ELF-1 (cell line): Measurements from ENCODE around the gene KRTAP10-11.
A peak's percentile ranks its signal among the peaks of the same experiment; 100 is the strongest.
"Not testable (repeated sequence)": the region's sequence is repeated elsewhere in the genome, so short reads cannot be mapped to it uniquely, and the experiment has no call there.

Experiments used
- DNase-seq: peaks from one replicate; pipeline ENCODE4 v3.0.0-alpha.2; 2016; ENCODE audit warnings: low read depth, low spot score

Gene KRTAP10-11

GRCh38 chr21:44646366-44647221 lies at the start of gene KRTAP10-11:
TSS of gene KRTAP10-11 (plus strand) at chr21:44646414. CDS start at chr21:44646459, 45 bp downstream.
- peak; percentile 34 for DNase-seq

DNA sequence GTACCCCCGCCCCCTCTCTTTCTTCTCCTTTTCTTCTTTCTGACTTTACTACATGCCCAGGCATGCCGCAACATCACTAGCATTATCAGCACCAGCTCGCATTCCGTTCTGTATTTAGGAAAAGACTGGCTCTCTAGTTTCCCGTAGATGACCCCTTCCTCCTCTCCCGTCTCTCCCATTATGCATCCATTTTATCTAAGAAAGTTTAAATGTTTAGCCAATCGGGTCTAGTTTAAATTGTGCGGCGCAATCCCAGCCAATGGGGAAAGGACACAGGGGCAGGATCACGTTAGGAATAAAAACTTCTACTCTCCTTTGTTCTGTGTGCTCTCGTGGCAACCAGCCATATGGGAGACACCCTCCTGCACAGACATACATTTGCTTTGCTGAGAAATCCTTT lies 48.2 kb upstream of the KRTAP10-11 start:
- DNase-seq: peak; percentile 74

DNA sequence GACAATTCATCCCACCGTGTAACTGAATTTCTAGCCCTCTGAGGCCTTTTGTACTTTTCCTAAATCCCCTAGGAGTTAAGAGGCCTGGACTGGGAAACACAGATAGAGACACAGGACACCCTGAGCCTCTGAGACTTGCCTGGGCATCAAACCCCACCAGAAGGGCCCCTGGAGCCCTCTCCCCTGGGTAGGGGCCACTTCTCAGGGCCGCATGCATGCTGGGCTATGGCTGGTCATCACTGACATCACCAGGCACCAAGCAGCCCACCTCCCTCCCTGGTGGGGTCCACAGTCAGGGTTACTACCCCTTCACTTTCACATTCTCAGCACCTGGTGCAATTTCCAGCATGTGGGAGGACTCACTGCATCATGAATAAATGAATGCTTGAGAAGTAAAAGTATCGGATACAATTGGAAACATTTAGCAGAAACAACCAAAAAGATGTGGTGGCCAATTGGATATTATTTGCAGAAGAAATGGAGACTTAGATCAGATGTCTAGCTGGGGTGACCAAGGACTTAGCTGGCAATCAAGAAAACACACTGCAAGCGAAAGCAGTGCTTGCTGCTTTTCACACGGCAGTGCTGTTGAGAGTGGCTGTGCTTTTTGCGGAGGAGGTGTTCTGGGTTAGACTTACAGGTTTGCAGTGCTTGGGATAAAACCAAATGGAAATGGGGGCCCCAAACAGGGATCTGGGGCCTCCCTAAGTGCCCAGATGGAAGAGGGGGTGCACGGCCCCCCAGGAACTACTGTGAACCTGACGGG lies 46.8 kb upstream of the KRTAP10-11 start:
- no peak for DNase-seq

DNA sequence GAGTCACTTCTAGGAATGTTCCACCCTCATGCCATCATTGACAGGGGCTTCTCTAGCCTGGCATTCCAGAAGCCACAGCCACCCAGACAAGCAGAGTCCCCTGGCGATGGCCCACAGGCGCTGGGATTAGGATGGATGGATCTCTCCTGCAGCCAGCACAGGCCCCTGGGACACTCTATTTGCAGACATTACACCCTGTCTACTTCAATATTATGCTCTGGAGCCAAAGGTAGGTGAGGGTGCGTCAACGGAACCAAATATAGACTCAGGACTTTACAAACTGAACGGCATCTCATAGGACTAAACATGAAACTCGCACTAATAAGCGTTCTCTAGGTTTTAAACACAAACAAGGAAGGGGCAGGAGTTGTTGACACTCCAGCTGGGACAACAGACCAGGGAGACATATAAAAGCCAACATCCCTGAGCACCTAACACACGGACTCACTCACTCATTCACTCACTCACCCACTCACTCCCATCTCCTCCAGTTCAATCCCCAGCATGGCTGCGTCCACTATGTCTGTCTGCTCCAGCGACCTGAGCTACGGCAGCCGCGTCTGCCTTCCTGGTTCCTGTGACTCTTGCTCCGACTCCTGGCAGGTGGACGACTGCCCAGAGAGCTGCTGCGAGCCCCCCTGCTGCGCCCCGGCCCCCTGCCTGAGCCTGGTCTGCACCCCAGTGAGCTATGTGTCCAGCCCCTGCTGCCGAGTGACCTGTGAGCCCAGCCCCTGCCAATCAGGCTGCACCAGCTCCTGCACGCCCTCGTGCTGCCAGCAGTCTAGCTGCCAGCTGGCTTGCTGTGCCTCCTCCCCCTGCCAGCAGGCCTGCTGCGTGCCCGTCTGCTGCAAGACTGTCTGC lies 45.9 kb upstream of the KRTAP10-11 start, which contains the start of gene KRTAP10-7:
KRTAP10-7 (plus strand) TSS at position 480 of the 861 bp plus-strand sequence; CDS start at position 505, 25 bp downstream.
- DNase-seq: not testable (repeated sequence)

GRCh38 chr21:44601091-44601490 lies 45.1 kb upstream of the KRTAP10-11 start:
- not testable (repeated sequence) for DNase-seq

- no peak for DNase-seq
These were observed 44.4 kb upstream of the KRTAP10-11 start for GRCh38 chr21:44601596-44602462.

DNA sequence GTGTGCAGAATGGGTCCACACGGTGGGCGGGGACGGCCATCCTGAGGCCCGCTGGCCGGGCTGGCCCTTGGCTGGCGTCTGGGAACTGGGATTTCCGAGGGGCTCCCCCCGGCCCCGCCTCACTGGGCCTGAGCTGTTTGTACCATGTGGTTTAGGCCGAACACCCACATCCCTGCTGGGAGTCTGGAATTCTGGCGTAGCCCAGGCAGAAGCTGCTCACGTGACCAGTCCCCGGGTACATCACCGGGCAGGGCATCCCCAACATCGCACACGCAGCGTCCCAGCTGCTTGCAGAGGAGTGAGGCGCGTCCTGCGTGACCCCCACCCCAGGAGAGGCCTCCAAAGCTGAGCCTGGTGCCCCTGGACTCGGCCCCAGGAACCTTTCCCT lies 43.8 kb upstream of the KRTAP10-11 start:
- DNase-seq: no peak

GRCh38 chr21:44603109-44603875 lies 42.9 kb upstream of the KRTAP10-11 start:
- no peak for DNase-seq

DNA sequence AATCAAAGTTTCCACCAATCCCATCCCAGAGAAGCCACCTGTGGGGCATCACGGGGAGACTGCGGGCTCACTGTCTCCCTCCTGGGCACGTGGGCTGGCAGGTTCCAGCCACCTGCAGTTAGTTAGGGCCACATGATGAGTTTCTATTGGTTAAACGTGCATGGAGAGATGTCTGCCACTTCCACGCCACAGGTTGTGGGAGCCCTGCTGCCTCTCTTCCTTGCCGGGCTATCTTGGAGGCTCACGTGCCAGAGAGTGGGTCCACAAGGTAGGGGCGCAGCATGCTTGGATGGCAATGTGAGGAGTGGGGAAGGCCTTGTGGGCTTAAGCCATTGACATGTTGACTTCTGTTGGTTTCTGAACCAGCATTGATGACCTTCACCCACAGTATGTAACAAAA lies 42.3 kb upstream of the KRTAP10-11 start:
- no peak for DNase-seq

DNA sequence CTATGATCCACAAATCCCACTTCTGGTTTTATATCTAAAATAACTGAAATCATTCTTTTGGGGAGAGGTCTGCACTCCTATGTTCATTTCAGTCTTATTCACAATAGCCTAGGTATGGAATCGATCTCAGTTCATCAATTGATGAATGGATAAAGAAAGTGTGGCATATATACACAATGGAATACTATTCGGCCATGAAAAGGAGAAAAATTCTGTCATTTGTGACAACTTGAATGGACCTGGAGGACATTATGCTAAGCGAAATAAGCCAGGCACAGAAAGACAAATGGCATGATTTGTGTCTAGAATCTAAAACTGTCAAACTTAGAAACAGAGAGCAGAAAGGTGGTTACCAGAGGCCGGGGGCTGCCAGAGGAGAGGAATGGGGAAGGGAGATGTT lies 39.7 kb upstream of the KRTAP10-11 start:
- DNase-seq: no peak

DNA sequence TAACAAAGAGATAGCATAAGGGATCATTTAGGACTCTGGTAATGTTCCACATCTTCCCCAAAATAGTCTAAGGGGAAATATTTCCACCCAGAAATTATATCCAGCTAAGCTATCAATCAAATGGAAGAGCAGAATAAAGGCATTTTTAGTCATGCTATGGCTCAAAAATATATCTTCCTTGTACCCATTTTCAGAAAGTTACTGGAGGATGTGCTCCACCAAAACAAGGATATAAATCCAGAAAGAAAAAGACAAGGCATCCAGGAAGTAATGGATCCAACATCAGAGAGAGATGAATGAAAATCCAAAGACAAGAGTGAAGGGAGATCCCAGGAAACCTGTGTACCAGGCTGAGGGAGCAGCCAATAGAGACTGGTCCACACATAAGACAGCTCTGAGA lies 37.0 kb upstream of the KRTAP10-11 start:
- no peak for DNase-seq

DNA sequence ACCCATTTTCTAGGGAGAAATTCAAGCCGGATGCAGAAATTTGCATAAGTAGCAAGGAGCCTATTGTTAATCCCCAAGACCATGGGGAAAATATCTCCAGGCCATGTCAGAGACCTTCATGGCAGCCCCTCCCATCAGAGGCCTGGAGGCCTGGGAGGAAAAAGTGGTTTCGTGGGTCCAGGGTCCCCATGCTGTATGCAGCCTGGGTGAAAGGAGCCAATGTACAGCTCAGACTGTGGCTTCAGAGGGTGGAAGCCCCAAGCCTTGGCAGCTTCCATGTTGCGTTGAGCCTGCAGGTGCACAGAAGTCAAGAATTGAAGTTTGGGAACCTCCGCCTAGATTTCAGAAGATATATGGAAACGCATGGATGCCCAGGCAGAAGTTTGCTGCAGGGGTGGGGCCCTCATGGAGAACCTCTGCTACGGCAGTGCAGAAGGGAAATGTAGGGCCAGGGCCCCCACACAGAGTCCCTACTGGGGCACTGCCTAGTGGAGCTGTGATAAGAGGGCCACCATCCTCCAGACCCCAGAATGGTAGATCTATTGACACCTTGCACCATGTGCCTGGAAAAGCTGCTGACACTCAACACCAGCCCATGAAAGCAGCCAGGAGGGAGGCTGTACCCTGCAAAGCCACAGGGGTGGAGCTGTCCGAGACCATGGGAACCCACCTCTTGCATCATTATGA lies 35.9 kb upstream of the KRTAP10-11 start:
- not testable (repeated sequence) for DNase-seq

GRCh38 chr21:44611551-44611950 lies 34.7 kb upstream of the KRTAP10-11 start:
- no peak for DNase-seq

GRCh38 chr21:44612029-44612486 lies 34.2 kb upstream of the KRTAP10-11 start, which contains the start of gene KRTAP10-8:
TSS of gene KRTAP10-8 (plus strand) at chr21:44612079. CDS start at chr21:44612101, 22 bp downstream.
- DNase-seq: no peak

DNA sequence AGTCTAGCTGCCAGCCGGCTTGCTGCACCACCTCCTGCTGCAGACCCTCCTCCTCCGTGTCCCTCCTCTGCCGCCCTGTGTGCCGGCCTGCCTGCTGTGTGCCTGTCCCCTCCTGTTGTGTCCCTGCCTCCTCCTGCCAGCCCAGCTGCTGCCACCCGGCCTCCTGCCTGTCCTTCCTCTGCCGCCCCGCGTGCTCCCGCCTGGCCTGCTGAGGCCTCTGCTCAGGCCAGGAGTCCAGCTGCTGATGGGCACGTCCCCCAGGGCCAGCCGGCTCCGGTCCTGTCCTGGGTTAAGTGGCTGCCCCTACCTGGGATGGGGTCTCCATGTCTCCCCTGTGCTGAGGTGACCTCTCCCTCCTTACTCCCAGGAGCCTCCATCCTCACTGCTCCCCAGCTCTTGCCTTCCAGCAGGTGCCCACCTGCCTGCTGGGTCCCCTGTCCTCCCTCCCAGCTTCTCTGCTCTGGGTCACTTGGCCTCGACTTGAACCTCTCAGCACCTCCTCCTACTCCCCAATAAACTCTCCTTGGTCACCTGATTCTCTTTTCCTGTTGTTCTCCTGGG lies 33.5 kb upstream of the KRTAP10-11 start:
- DNase-seq: no peak

GRCh38 chr21:44613386-44614155 lies 32.6 kb upstream of the KRTAP10-11 start:
- no peak for DNase-seq

- DNase-seq: no peak
These were observed 32.0 kb upstream of the KRTAP10-11 start for GRCh38 chr21:44614161-44614631.

- no peak for DNase-seq
These were observed 31.2 kb upstream of the KRTAP10-11 start for GRCh38 chr21:44614961-44615391.
